Kidney tubule cell (primary cell): Measurements from ENCODE around the gene AGPS.
"Not testable (repeated sequence)": the region's sequence is repeated elsewhere in the genome, so short reads cannot be mapped to it uniquely, and the experiment has no call there.

Source experiments
- DNase-seq: peaks from one replicate; pipeline ENCODE4 v3.0.0-alpha.2; 2018; ENCODE audit warnings: low spot score

AGPS gene

GRCh38 chr2:177392373-177393202 lies at the start of gene AGPS:
AGPS (plus strand) TSS chr2:177392773; CDS start chr2:177392790, 17 bp downstream.
- peak; percentile 84 for DNase-seq

GRCh38 chr2:177343773-177344172 lies 48.8 kb upstream of the AGPS start:
- DNase-seq, result no peak

GRCh38 chr2:177344316-177344715 lies 48.3 kb upstream of the AGPS start:
- DNase-seq, result no peak

GRCh38 chr2:177346192-177346591 lies 46.4 kb upstream of the AGPS start:
- DNase-seq, result no peak

- no peak for DNase-seq
Observed at GRCh38 chr2:177347570-177347969, 45.0 kb upstream of the AGPS start.

GRCh38 chr2:177348118-177348654 lies 44.4 kb upstream of the AGPS start:
- DNase-seq, result no peak

- DNase-seq, result peak; percentile 20
Observed at GRCh38 chr2:177348733-177349693, 43.6 kb upstream of the AGPS start.

GRCh38 chr2:177350624-177351023 lies 41.9 kb upstream of the AGPS start:
- DNase-seq, result not testable (repeated sequence)

GRCh38 chr2:177351121-177351520 lies 41.5 kb upstream of the AGPS start:
- not testable (repeated sequence) for DNase-seq

- DNase-seq, result no peak
Observed at GRCh38 chr2:177352441-177353186, 40.0 kb upstream of the AGPS start.

- no peak for DNase-seq
Observed at GRCh38 chr2:177353187-177353478, 39.4 kb upstream of the AGPS start.

GRCh38 chr2:177354541-177354940 lies 38.0 kb upstream of the AGPS start:
- not testable (repeated sequence) for DNase-seq

- DNase-seq, result peak; percentile 54
Observed at GRCh38 chr2:177355874-177356273, 36.7 kb upstream of the AGPS start.

GRCh38 chr2:177359836-177360595 lies 32.6 kb upstream of the AGPS start:
- no peak for DNase-seq

- DNase-seq, result no peak
Observed at GRCh38 chr2:177362499-177362898, 30.1 kb upstream of the AGPS start.

- no peak for DNase-seq
Observed at GRCh38 chr2:177363332-177363731, 29.2 kb upstream of the AGPS start.

GRCh38 chr2:177365764-177366163 lies 26.8 kb upstream of the AGPS start:
- DNase-seq, result not testable (repeated sequence)

GRCh38 chr2:177368023-177368422 lies 24.6 kb upstream of the AGPS start:
- DNase-seq, result not testable (repeated sequence)

- no peak for DNase-seq
Observed at GRCh38 chr2:177379354-177379753, 13.2 kb upstream of the AGPS start.

- no peak for DNase-seq
Observed at GRCh38 chr2:177380181-177380580, 12.4 kb upstream of the AGPS start.

GRCh38 chr2:177383935-177384334 lies 8.6 kb upstream of the AGPS start:
- no peak for DNase-seq
